Suprapubic skin (tissue), 4 donors: ENCODE measurements around the gene AKR1E2.

Experiments
- CTCF ChIP-seq, 2 donors: fragments of 200-600 bp in 1 of 2; fragments of 450-650 bp in 1 of 2; sonication (generic) in 1 of 2; IDR thresholded peaks; one replicate each; pipeline ENCODE4 v1.5.1; 2016 to 2019; ENCODE audit warnings: antibody characterized with exemption in 2 of 2, mild to moderate bottlenecking in 1 of 2, moderate library complexity in 1 of 2
- EP300 ChIP-seq: sonication (generic); formaldehyde crosslinking; IDR thresholded peaks from one replicate; pipeline ENCODE4 v1.6.1; 2017; ENCODE audit warnings: antibody characterized with exemption
- POLR2A ChIP-seq, 2 donors: fragments of 450-650 bp; IDR thresholded peaks; one replicate each; pipeline ENCODE4 v1.6.1; 2017; ENCODE audit warnings: antibody characterized with exemption in 2 of 2, mild to moderate bottlenecking in 2 of 2, moderate library complexity in 2 of 2
- POLR2AphosphoS5 ChIP-seq, 3 donors: sonication (generic); formaldehyde crosslinking; IDR thresholded peaks; one replicate each; pipeline ENCODE4 v1.6.1; 2017; ENCODE audit warnings: antibody characterized with exemption in 3 of 3

GRCh38 chr10:4780091-4780490 is 45.9 kb upstream of the AKR1E2 start:
- TF ChIP-seq CTCF (IDR thresholded peaks at IDR 0.05) (no peak), POLR2A (IDR thresholded peaks at IDR 0.05) (no peak), POLR2AphosphoS5 (IDR thresholded peaks at IDR 0.05) (no peak), EP300 (no peak)
